Stimulated activated CD4-positive, alpha-beta T cell treated with anti-CD3 and anti-CD28 coated beads, Interleukin-12 subunit alpha, Interleukin-12 subunit beta, amount 100 ng/mL, for 48 hours (primary cell): Measurements from ENCODE around the gene NPPA.
A peak's percentile ranks its signal among the peaks of the same experiment; 100 is the strongest.

ENCODE experiments used
- DNase-seq, 3 donors: peaks; one replicate each; pipeline ENCODE4 v3.0.0-alpha.2; 2020; ENCODE audit warnings: low read depth in 2 of 3, low spot score in 1 of 3

Gene NPPA

GRCh38 chr1:11842154-11843041 lies 5.2 kb downstream of the NPPA start:
- no peak for DNase-seq

DNA sequence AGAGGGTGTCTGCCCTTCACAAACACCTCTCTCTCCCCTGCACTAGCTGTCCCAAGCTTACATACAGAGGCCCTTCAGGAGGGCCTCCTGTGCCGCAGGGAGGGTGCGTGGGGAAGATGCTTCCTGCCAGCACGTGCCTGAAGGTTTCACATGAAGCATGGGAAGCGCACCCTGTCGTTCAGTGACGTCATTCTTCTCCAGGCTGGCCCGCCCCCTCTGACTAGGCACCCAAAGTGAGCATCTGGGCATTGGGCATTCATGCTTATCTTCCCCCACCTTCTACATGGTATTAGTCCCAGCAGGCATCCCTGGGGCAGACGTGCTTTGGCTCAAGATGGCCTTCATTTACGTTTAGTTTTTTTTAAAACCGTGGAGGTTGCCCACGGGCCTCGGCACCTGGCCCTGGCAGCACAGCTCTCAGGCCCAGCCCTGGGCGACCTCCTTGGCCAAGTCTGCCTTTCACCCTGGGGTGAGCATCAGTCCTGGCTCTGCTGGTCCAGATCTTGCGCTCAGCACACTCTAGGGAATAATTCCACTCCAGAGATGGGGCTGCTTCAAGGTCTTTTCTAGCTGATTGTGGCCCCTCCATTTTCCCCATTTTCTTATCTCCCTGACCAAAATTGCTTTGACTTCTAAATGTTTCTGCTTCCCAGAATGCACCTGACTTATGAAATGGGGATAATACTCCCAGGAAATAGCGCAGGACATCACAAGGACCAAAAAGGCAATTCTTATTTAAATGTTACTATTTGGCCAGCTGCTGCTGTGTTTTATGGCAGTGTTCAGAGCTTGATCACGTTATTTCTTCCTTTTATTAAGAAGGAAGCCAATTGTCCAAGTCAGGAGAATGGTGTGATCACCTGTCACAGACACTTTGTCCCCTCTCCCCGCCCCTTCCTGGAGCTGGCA lies 6.1 kb downstream of the NPPA start:
- no peak for DNase-seq

DNA sequence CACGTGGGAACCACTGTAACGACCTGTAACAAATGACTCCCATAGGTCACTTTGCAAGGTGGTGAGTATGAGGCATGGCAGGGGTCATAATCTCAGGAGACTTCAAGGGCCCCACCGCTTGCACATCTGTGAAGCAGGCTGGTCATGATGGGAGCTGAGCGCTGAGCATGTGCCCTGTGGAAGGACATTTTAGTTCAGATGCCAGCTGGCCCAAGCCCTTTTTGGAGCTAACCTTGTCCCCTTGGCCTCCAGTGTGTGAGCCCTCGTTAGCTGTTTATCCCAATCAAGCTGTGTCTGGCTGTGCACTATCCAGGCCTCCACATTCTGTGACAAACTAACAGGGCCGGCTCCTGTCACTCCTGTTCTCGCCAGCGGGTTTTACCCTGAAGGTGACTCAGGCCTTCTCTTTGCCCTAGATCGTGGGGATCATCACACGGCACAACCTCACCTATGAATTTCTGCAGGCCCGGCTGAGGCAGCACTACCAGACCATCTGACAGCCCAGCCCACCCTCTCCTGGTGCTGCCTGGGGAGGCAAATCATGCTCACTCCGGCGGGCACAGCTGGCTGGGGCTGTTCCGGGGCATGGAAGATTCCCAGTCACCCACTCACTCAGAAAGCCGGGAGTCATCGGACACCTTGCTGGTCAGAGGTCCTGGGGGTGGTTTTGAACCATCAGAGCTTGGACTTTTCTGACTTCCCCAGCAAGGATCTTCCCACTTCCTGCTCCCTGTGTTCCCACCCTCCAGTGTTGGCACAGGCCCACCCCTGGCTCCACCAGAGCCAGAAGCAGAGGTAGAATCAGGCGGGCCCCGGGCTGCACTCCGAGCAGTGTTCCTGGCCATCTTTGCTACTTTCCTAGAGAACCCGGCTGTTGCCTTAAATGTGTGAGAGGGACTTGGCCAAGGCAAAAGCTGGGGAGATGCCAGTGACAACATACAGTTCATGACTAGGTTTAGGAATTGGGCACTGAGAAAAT lies 7.6 kb downstream of the NPPA start:
- no peak for DNase-seq

- DNase-seq = peak; percentile 49 to 61 (median 54)
Measured at GRCh38 chr1:11838349-11839272, 9.0 kb downstream of the NPPA start.

DNA sequence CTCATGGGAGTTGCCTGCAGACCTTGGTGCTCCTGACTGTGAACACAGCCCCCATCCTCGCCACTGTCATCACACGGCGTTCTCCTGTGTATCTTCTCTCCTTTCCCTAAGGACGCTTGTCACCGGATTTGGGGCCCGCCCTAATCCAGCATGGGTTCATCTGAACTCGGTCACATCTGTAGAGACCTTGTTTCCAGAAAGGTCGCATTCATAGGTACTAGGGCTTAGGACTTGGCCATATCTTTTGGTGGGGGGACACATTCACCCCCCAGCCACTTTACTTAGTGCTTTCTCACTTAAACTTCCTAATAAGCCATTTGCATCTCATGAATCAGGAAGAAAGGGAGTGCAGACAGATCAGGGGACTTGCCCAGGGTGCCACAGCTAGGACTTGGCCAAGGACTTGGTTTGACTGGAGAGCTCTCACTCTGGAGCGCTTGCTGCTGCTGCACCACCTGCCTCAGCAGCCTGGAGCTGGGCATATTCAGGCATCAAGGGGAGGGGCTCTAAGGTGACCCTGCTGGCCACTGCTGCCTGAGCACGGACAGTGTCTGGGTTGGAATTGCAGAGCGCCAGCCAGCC lies 9.7 kb downstream of the NPPA start:
- no peak for DNase-seq

- no peak for DNase-seq
Measured at GRCh38 chr1:11836955-11837766, 10.4 kb downstream of the NPPA start.

DNA sequence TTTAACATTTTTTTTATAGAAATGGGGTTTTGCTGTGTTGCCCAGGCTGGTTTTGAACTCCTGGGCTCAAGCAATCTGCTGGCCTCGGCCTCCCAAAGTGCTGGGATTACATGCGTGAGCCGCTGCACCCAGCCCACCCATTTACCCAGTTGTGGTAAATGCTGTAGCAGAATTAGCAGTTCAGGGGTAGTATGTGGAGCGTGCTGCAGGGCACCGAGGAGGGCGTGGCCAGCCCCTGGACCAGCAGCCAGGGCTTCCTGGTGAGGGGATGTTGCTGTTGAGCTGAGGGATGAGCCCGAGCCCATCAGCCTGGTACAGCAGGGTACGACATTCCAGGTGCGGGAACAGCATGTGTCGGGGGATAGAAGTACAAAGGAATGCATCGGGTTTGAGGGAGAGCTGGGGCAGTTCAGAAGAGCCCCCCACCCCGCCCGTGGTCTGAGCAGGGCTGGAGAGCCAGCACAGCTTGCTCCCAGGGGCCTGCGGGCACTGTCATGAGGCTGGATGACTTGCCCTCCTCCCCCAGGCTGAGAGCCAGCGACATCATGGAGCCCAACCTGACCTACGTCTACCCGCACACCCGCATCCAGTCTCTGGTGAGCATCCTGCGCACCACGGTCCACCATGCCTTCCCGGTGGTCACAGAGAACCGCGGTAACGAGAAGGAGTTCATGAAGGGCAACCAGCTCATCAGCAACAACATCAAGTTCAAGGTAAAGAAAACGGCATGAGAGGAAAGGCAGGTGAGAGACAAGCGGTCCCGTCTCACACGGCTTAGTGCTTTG lies 11.9 kb downstream of the NPPA start:
- no peak for DNase-seq

- no peak for DNase-seq
Measured at GRCh38 chr1:11833900-11834299, 13.7 kb downstream of the NPPA start.

DNA sequence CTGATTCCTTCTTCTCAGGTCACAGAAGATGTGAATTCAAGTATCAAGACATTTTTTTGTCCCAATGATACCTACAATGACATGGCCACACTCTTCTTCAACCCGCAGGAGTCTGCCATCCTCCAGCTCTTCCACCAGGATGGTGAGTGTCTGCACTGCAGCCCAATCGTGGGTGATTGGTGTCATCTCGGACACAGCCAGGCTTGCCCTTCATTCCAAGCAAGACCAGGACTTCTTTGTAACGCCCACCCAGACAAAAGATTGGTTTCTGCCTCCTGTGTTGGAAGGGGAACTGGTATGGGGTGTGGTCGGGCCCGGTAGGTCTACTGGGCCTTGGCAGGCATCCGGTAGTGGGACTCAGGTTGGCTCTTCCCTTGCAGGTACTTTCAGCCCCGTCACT lies 14.1 kb downstream of the NPPA start:
- DNase-seq = no peak

- DNase-seq = no peak
Measured at GRCh38 chr1:11831945-11832725, 15.4 kb downstream of the NPPA start.

- DNase-seq = no peak
Measured at GRCh38 chr1:11828511-11828910, 19.1 kb downstream of the NPPA start.

DNA sequence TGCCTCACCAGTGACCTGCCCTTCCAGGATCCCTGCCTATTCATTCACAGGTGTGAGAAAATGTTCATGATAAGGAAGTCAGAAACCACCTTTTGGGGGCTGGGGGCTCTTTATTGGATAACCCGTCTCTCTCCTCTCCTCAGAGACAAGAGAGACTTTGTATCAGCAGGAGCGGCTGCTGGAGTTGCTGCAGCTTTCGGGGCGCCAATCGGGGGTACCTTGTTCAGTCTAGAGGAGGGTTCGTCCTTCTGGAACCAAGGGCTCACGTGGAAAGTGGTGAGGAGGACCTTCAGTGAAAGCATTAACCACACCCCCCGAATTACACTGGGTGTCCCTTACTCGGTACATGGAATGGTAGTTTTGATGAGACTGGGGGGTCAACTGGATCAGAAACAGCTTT lies 20.6 kb downstream of the NPPA start:
- no peak for DNase-seq

GRCh38 chr1:11825131-11825530 lies 22.5 kb downstream of the NPPA start:
- no peak for DNase-seq

DNA sequence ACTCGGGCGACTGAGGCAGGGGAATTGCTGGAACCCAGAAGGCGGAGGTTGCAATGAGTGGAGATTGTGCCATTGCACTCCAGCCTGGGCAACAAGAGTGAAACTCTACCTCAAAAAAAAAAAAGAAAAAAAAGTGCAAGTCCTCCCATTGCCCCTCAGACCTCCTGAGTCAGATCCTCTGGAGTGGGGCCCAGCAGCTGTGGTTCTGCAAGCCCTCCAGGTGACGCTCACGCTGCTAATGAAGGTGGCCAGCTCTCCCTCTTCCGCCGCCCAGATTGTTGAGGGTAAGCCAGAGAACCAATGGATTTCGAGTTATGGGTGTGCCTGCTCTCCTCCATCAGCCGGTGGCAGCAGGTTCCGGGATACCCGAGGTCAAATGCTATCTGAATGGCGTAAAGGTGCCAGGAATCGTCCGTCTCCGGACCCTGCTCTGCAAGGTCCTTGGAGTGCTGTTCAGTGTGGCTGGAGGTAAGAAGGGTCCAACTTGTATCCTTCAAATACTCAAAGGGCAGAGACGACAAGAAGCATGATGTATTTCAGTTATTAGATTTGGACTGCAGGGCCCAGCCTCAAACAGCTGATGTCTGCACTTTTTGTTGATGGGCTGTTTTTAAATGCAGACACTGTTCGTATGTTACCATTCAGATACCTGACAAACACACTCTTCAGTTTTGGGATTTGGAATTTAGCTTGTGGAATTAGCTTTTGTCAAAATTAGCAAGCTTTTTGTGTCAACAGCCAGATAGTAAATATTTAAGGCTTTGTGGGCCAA lies 24.0 kb downstream of the NPPA start:
- DNase-seq = no peak

GRCh38 chr1:11822091-11822490 lies 25.5 kb downstream of the NPPA start:
- DNase-seq = no peak

GRCh38 chr1:11817192-11817591 lies 30.4 kb downstream of the NPPA start:
- no peak for DNase-seq
